NAMALWA (cell line): ENCODE results near the gene TAT.
"Not testable (repeated sequence)": the region's sequence is repeated elsewhere in the genome, so short reads cannot be mapped to it uniquely, and the experiment has no call there.

Experiments
- DNase-seq: peaks from one replicate; pipeline ENCODE4 v3.0.0-alpha.2; 2015; ENCODE audit warnings: low spot score

The TAT gene

DNA sequence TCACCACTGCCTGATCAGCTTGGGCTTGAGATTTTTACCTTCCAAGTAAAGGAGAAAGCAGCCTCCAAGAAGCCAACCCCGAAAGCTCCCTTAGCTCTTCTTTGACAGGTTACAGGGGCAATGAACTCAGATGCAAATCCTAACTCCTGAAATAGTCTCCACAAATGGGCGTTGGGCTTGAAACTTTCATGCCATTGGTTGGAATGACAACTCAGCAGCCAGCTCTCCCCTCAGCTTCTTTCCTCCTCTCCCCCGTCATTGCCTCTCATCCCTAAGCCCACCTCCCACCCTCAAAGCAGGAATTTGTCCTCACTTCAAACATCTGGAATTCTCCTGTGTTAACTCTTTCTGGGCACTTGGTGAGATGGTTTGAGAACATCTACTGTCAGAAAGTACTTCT is at the start of gene TAT:
TAT (minus strand) TSS at position 122 of the 400 bp plus-strand sequence. CDS start 677 bp downstream, outside the sequence.
- no peak for DNase-seq

DNA sequence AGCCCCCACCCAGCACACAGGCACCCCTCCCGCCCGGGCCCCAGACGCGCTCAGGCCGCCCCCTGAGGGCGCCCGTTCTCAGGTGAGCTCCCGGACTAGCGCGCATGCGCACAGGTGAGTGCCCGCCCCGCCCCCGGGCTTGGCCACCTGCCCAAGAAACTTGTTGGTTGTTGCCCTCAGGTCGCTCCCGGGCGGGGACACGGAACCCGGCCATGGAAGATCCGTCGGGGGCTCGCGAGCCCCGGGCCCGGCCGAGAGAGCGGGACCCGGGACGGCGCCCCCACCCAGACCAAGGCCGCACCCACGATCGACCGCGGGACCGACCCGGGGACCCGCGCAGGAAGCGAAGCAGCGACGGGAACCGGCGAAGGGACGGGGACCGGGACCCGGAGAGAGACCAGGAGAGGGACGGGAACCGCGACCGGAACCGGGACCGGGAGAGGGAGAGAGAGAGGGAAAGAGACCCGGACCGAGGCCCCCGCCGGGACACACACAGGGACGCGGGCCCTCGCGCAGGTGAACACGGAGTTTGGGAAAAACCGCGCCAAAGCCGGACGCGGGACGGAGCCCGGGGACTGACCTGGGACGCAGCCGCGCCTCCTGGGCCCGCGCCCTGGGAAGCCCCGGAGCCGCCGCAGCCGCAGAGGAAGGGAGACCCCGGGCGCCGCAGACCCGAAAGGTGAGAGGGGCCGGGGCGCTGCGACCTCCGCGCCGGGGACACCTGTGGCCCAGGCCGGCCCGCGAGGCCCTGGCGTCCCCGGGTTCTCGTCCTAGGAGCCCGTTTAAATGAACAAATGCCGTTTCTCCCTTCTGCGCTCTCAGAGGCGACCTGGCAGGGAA is 49.3 kb upstream of the TAT start, which contains the start of gene MARVELD3:
MARVELD3 (plus strand) TSS at position 167 of the 840 bp plus-strand sequence; CDS start at position 213, 46 bp downstream.
- no peak for DNase-seq

DNA sequence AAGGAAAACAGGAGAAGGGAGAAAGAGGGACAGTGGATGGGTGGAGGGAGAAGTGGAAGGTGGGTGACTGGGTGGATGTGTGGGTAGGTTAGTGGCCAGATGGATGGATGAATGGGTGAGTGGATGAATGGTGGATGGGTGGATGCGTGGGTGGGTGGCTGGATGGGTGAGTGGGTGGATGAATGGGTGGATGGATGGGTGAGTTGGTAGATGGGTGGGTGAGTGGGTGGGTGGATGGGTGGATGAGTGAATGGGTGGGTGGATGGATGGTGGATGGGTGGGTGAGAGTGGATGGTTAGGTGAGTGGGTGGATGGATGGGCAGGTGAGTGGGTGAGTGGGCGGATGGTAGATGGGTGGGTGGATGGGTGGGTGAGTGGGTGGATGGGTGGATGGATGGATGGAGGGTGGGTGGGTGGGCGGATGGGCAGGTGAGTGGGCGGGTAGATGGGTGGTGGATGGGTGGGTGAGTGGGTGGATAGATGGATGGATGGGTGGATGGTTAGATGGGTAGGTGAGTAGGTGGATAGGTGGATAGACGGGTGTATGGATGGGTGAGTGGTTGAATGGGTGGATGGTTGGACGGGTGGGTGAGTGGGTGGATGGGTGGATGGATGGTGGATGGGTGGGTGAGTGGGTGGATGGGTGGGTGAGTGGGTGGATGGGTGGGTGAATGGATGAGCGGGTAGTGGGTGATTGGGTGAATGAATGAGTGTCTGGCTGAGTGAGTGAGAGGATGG is 48.4 kb upstream of the TAT start:
- DNase-seq, result no peak

DNA sequence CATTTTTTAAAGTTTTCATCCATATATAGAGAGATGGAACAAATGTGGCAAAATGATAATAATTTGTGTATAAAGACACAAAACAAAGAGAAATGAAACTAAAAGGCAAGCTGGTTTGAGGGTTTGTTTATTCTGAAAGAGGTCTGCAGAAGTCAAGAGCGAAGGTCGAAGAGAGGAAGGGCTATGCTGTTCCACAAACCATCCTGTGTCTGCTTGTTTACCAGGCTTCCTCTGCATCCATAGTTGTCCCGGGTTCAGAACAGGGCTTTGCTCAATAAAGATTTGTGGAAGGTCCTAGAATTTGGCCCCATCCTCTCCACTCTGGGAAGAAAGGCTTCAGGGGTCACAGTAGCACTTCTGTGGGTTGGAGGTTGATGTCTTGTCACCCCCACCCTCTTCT is 46.7 kb upstream of the TAT start:
- no peak for DNase-seq

DNA sequence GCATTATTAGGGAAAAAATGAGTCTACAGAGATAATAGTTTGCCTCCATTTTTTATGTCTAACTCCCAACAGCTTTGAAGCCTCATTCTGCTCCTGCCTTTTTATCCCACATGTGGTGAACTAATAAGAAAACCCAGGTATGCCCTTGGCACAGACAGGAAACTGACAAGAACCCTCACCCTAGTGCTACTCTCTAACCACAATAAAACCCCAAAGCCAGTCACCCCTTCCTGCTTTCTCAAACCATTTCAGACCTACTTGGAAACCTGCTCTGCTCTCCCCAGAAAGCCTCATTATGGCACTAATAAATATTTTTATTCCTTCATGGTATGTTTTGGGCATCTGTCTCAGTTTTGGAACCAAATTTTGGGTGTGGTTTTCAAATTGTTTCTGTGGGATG is 45.2 kb upstream of the TAT start:
- DNase-seq, result no peak

DNA sequence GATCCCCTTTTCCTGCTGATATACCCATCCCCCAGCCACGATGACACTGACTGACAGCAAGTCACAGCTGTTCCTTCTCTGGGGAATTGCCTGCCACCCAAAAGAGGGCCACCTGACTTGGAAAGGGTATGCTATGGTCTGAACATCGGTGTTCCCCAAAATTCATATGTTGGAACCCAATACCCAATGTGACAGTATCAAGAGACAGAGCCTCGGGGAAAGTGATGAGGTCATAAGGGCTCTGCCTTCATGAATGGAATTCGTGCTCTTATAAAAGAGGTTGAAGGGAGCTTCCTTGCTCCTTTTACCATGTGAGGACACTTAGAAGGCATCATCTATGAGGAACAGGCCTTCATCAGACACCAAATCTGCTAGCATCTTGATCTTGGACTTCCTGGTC is 41.5 kb upstream of the TAT start:
- no peak for DNase-seq

DNA sequence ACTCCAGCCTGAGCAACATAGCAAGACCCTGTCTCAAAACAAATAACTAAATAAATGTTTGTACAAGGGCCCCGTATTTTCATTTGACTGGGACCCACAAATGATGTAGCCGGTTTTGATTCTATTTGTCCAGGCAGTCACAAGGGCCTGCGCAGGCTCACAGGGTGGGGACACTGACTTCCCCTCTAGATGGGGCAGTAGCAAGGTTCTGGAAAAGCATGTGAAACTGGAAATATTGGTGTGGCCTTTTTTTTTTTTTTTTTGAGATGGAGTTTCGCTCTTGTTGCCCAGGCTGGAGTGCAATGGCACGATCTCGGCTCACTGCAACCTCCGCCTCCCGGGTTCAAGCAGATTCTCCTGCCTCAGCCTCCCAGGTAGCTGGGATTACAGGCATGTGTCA is 38.1 kb upstream of the TAT start:
- DNase-seq, result not testable (repeated sequence)

DNA sequence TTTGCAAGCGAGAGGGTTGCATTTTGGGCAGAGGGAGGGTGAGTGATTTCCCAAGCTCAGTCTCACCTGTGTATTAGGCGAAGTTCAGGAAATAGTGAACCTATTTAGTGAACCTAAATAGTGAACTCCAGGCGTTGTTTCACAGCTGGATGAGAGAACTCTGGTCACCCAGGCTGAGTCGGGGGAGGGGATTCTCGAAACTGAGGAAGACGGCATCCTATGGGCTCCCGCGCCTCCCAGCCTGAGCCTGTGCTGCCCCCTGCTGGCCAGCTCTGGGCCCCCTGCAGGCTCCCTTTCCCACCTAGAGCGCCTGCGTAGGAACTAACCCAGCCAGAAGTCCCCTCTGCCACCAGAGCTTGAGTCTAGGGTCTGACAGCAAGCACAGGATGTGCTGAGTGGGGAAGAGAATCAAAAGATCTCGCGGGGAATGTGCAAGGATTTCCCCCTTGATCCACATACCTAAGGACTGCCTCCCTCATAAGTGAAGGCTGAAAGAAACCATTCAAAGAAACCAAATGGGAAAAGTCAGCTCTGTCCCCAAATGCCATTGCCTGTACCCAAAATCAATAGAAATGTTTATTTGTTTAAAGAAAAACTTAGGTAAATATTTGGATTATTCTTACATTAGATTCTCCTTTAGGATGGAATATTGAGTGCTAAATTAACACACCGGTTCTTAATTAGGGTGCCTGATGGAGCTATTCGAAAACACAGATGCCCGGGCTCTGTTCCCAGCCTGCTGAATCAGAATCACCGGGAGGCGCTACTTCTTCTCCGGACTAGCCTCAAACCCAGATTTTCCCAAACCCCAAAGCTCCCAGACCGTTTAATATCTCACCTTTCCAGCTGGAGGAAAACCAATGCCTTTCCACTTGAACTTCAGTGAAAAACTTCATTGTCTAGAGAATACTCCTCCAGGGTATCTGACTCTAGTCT is 34.3 kb upstream of the TAT start:
- DNase-seq, result peak; percentile 80

GRCh38 chr16:71610447-71610846 is 33.6 kb upstream of the TAT start:
- DNase-seq, result no peak

DNA sequence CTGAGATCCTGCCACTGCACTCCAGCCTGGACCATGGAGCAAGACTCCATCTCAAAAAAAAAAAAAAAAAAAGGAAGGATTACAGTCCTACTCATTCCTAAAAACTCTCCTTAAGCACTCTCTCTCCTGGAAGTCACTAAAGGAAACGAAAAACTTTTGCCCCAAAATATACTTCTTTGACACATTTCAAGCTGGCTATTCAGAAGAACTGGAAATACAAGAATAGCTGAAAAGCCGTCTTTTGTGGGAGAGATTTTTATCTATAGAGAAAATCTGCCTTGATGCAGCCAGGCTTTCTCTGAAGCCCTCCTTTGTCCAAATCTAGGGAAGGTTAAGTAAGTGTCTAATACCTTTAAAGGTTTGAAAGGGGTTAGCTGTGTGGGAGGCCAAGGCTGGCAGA is 32.2 kb upstream of the TAT start:
- DNase-seq, result no peak

GRCh38 chr16:71600822-71601221 is 23.9 kb upstream of the TAT start:
- no peak for DNase-seq

DNA sequence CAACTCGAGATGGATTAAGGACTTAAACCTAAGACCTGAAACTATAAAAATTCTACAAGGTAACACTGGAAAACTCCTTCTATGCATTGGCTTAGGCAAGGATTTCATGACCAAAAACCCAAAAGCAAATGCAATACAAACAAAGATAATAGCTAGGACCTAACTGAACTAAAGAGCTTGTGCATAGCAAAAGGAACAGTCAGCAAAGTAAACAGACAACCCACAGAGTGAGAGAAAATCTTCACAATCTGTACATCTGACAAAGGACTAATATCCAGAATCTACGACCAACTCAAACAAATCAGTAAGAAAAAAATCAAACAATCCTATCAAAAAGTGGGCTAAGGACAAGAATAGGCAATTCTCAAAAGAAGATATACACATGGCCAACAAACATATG is 21.5 kb upstream of the TAT start:
- DNase-seq, result not testable (repeated sequence)

- not testable (repeated sequence) for DNase-seq
Measured at GRCh38 chr16:71595340-71595826, 18.5 kb upstream of the TAT start.

DNA sequence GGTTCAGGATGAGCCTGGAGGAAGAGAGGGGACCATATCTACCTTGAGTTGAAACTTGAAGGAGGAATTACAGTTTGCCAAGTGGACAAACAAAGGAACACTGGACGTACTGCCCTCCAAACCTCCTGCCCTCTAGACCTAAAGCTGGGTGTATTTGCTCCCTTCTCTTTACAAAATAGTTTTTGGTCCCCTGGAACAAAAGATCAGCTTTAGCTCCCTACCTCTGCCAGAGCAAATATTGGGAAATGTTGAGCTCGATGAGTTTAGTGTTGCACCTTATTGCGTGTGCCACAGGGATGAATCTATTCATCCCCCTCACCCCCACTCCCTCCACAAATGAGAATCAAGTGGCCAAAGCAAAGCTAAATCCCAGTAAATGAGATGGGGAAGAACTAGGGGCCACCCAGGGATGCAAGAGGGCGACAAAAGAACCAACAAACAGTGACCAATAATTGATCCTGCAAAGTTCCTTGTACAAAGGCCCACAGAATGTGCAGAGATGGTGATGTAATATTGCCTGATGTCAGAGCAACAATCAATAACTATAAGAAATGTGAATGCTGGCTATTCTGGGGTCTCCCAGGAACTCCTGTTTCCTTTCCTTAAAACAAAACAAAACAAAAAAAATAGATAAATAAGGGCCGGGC is 17.2 kb upstream of the TAT start:
- DNase-seq, result no peak

GRCh38 chr16:71593048-71593999 is 16.4 kb upstream of the TAT start:
- DNase-seq, result no peak

GRCh38 chr16:71591917-71592316 is 15.0 kb upstream of the TAT start:
- no peak for DNase-seq

DNA sequence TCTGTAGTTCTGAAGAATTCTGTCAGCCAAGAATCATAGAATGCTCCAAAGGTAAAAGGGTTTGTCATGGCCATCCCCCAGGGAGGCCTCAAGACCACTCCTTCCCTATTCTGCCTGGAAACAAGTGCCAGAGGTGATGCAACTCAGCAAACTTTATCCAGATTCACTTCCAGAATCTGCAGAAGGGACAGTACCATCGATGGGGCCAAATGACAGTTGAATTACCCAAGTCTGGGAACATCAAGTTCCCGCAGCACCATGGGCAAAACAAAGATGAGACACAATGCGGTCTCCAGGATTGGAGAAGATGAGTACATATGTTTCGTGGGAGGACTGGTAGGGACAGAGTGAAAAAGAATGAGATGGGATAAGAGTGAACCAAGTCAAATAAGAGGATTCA is 13.7 kb upstream of the TAT start:
- DNase-seq, result no peak

GRCh38 chr16:71590071-71590470 is 13.2 kb upstream of the TAT start:
- DNase-seq, result not testable (repeated sequence)

- not testable (repeated sequence) for DNase-seq
Measured at GRCh38 chr16:71589334-71589733, 12.4 kb upstream of the TAT start.

DNA sequence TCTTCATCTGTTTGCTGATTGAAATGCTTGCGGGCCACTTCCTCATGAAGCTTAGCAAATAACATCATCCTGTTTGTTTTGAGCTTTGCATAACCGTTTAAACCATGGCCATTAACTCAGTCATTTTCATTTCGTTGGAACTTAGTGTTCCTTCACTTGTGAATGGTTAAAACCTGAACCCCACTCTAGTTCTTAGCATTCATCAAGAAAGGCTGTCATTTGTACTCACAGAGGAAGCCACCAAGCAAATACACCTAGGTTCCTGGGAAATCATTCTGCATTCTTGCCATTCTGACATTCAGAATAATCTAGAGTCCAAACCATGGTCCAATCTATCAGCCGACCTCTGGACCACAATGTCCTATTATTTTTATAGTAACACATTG is 8.4 kb upstream of the TAT start:
- DNase-seq, result no peak
